SJCRH30 (cell line): ENCODE data around the gene RBMS3. TPM values are rescaled to one million over a fixed set of nuclear protein-coding genes. Genes with fewer than 3 reads are reported as not detected.
"Not testable (repeated sequence)": the region's sequence is repeated elsewhere in the genome, so short reads cannot be mapped to it uniquely, and the experiment has no call there.

Experiments
- DNase-seq, 2 experiments: peaks; one replicate each; pipeline ENCODE4 v3.0.0-alpha.2; 2015 to 2020
- H3K27ac ChIP-seq: fragments of 250-450 bp; sonication (Bioruptor Pico); 2 replicates; pipeline ENCODE4 v1.5.1; 2020; ENCODE audit warnings: mild to moderate bottlenecking, moderate library complexity
- H3K27me3 ChIP-seq: fragments of 250-450 bp; sonication (Bioruptor Pico); 2 replicates; pipeline ENCODE4 v1.5.1; 2020; ENCODE audit warnings: mild to moderate bottlenecking, moderate library complexity
- H3K36me3 ChIP-seq: fragments of 250-450 bp; sonication (Bioruptor Pico); 2 replicates; pipeline ENCODE4 v1.5.1; 2020; ENCODE audit warnings: mild to moderate bottlenecking, moderate library complexity
- H3K4me1 ChIP-seq: fragments of 250-450 bp; sonication (Bioruptor Pico); 2 replicates; pipeline ENCODE4 v1.5.1; 2020; ENCODE audit warnings: mild to moderate bottlenecking, moderate library complexity
- H3K4me3 ChIP-seq: fragments of 250-450 bp; sonication (Bioruptor Pico); 2 replicates; pipeline ENCODE4 v1.5.1; 2020; ENCODE audit warnings: mild to moderate bottlenecking, moderate library complexity
- H3K9me3 ChIP-seq: fragments of 250-450 bp; sonication (Bioruptor Pico); replicated peaks from 2 replicates; pipeline ENCODE4 v1.5.1; 2020; ENCODE audit warnings: mild to moderate bottlenecking, moderate library complexity
- total RNA-seq: library from RNA; depleted of rRNA; stranded (reverse); fragments of >200 nt; shearing (Covaris generic); gene quantifications from 2 replicates; pipeline ENCODE4 v1.2.3, GENCODE V29; 2014

Gene RBMS3
- total RNA-seq, 1 experiment from 2014 or later = 9.5 TPM

GRCh38 chr3:29454161-29454611, 173.3 kb downstream of the RBMS3 start:
- Histone ChIP-seq H3K27me3 (no peaks in the 10 kb centered on the region), H3K27ac (peak overlapping the region; percentile 70), H3K36me3 (no peaks in the 10 kb centered on the region), H3K9me3 (no peaks in the 10 kb centered on the region), H3K4me1 (peaks cover 23% of the 10 kb centered on the region), H3K4me3 (no peak overlapping the region)
- peak in 1 of 2 experiments; percentile 47 for DNase-seq

GRCh38 chr3:29456901-29457300, 176.0 kb downstream of the RBMS3 start:
- Histone ChIP-seq H3K27ac (no peak overlapping the region), H3K27me3 (no peaks in the 10 kb centered on the region), H3K9me3 (no peaks in the 10 kb centered on the region), H3K36me3 (no peaks in the 10 kb centered on the region), H3K4me3 (no peak overlapping the region), H3K4me1 (peaks cover 23% of the 10 kb centered on the region)
- DNase-seq = no peak

GRCh38 chr3:29463304-29463703, 182.4 kb downstream of the RBMS3 start:
- no peak overlapping the region for H3K4me3 ChIP-seq
- no peaks in the 10 kb centered on the region for H3K27me3 ChIP-seq
- H3K27ac ChIP-seq = no peak overlapping the region
- no peaks in the 10 kb centered on the region for H3K9me3 ChIP-seq
- DNase-seq = no peak
- no peaks in the 10 kb centered on the region for H3K36me3 ChIP-seq
- H3K4me1 ChIP-seq = peaks cover 17% of the 10 kb centered on the region

GRCh38 chr3:29465836-29466235, 185.0 kb downstream of the RBMS3 start:
- DNase-seq = peak; percentile 54 to 72
- H3K36me3 ChIP-seq = no peaks in the 10 kb centered on the region
- H3K4me3 ChIP-seq = peak overlapping the region; percentile 4
- no peaks in the 10 kb centered on the region for H3K9me3 ChIP-seq
- no peaks in the 10 kb centered on the region for H3K27me3 ChIP-seq
- H3K4me1 ChIP-seq = peaks cover 25% of the 10 kb centered on the region
- peak overlapping the region; percentile 11; the same call in 1 of the 2 replicates for H3K27ac ChIP-seq

- DNase-seq = no peak
- Histone ChIP-seq H3K27me3 (no peaks in the 10 kb centered on the region), H3K4me3 (peak overlapping the region; percentile 4), H3K4me1 (peaks cover 25% of the 10 kb centered on the region), H3K27ac (peak overlapping the region; percentile 11; the same call in 1 of the 2 replicates), H3K9me3 (no peaks in the 10 kb centered on the region), H3K36me3 (no peaks in the 10 kb centered on the region)
These were observed 185.6 kb downstream of the RBMS3 start for GRCh38 chr3:29466442-29466841.

GRCh38 chr3:29468187-29468586, 187.3 kb downstream of the RBMS3 start:
- peaks cover 25% of the 10 kb centered on the region for H3K4me1 ChIP-seq
- peak; percentile 73 to 86 for DNase-seq
- H3K9me3 ChIP-seq = no peaks in the 10 kb centered on the region
- no peak overlapping the region for H3K27ac ChIP-seq
- H3K27me3 ChIP-seq = no peaks in the 10 kb centered on the region
- no peak overlapping the region for H3K4me3 ChIP-seq
- H3K36me3 ChIP-seq = no peaks in the 10 kb centered on the region

- not testable (repeated sequence) for H3K27me3 ChIP-seq, DNase-seq, H3K4me1 ChIP-seq, H3K36me3 ChIP-seq, H3K27ac ChIP-seq, H3K4me3 ChIP-seq, H3K9me3 ChIP-seq
These were observed 192.8 kb downstream of the RBMS3 start for GRCh38 chr3:29473481-29474170.

GRCh38 chr3:29475305-29475840, 194.5 kb downstream of the RBMS3 start:
- Histone ChIP-seq H3K27me3 (no peaks in the 10 kb centered on the region), H3K36me3 (no peaks in the 10 kb centered on the region), H3K9me3 (no peaks in the 10 kb centered on the region), H3K4me3 (no peak overlapping the region), H3K27ac (no peak overlapping the region), H3K4me1 (no peaks in the 10 kb centered on the region)
- no peak for DNase-seq

GRCh38 chr3:29475854-29476253, 195.0 kb downstream of the RBMS3 start:
- DNase-seq = no peak
- Histone ChIP-seq H3K4me3 (no peak overlapping the region), H3K36me3 (no peaks in the 10 kb centered on the region), H3K9me3 (no peaks in the 10 kb centered on the region), H3K4me1 (no peaks in the 10 kb centered on the region), H3K27ac (no peak overlapping the region), H3K27me3 (no peaks in the 10 kb centered on the region)

GRCh38 chr3:29478611-29479010, 197.7 kb downstream of the RBMS3 start:
- no peaks in the 10 kb centered on the region for H3K9me3 ChIP-seq
- H3K36me3 ChIP-seq = no peaks in the 10 kb centered on the region
- H3K27me3 ChIP-seq = no peaks in the 10 kb centered on the region
- no peaks in the 10 kb centered on the region for H3K4me1 ChIP-seq
- no peak for DNase-seq
- no peak overlapping the region for H3K27ac ChIP-seq
- no peak overlapping the region for H3K4me3 ChIP-seq

- no peak for DNase-seq
- Histone ChIP-seq H3K27ac (no peak overlapping the region), H3K9me3 (no peaks in the 10 kb centered on the region), H3K4me3 (no peak overlapping the region), H3K36me3 (no peaks in the 10 kb centered on the region), H3K27me3 (no peaks in the 10 kb centered on the region), H3K4me1 (no peaks in the 10 kb centered on the region)
These were observed 200.4 kb downstream of the RBMS3 start for GRCh38 chr3:29481249-29481648.

- H3K4me1 ChIP-seq = no peaks in the 10 kb centered on the region
- H3K27ac ChIP-seq = no peak overlapping the region
- no peaks in the 10 kb centered on the region for H3K36me3 ChIP-seq
- no peaks in the 10 kb centered on the region for H3K27me3 ChIP-seq
- H3K9me3 ChIP-seq = no peaks in the 10 kb centered on the region
- DNase-seq = no peak
- no peak overlapping the region for H3K4me3 ChIP-seq
These were observed 201.3 kb downstream of the RBMS3 start for GRCh38 chr3:29481969-29482767.

GRCh38 chr3:29484633-29485032, 203.8 kb downstream of the RBMS3 start:
- no peak overlapping the region for H3K4me3 ChIP-seq
- no peaks in the 10 kb centered on the region for H3K4me1 ChIP-seq
- no peak overlapping the region for H3K27ac ChIP-seq
- DNase-seq = no peak
- H3K9me3 ChIP-seq = no peaks in the 10 kb centered on the region
- no peaks in the 10 kb centered on the region for H3K36me3 ChIP-seq
- H3K27me3 ChIP-seq = no peaks in the 10 kb centered on the region

GRCh38 chr3:29486096-29486495, 205.2 kb downstream of the RBMS3 start:
- DNase-seq = no peak
- no peak overlapping the region for H3K4me3 ChIP-seq
- no peaks in the 10 kb centered on the region for H3K36me3 ChIP-seq
- H3K27ac ChIP-seq = no peak overlapping the region
- no peaks in the 10 kb centered on the region for H3K27me3 ChIP-seq
- H3K4me1 ChIP-seq = no peaks in the 10 kb centered on the region
- no peaks in the 10 kb centered on the region for H3K9me3 ChIP-seq

GRCh38 chr3:29486917-29487316, 206.0 kb downstream of the RBMS3 start:
- Histone ChIP-seq H3K4me3 (no peak overlapping the region), H3K36me3 (no peaks in the 10 kb centered on the region), H3K4me1 (no peaks in the 10 kb centered on the region), H3K27ac (no peak overlapping the region), H3K27me3 (no peaks in the 10 kb centered on the region), H3K9me3 (no peaks in the 10 kb centered on the region)
- no peak for DNase-seq
